ENCODE data around the gene PDZD2. TPM values are rescaled to one million over a fixed set of nuclear protein-coding genes. Genes with fewer than 3 reads are reported as not detected.

The PDZD2 gene
- polyA plus RNA-seq, 3 donors, result 2.5 to 38.9 (median 12.0) TPM

DNA sequence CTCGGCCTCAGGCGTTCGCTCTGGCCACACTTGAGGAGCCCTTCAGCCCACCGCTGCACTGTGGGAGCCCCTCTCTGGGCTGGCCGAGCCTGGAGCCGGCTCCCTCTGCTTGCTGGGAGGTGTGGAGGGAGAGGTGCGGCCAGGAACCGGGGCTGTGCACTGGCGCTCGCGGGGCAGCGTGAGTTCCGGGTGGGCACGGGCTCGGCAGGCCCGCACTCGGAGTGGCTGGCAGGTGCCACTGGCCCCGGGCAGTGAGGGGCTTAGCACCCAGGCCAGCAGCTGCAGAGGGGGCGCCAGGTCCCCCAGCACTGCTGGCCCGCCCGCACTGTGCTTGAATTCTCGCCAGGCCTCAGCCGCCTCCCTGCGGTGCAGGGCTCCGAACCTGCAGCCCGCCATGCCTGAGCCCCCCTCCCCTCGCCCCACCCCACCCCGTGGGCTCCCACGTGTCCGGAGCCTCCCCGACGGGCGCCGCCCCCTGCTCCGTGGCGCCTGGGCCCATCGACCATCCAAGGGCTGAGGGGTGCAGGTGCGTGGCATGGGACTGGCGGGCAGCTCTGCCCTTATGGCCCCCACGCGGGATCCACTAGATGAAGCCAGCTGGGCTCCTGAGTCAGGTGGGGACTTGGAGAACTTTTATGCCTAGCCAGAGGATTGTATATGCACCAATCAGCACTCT is 138.2 kb downstream of the PDZD2 start:
- no peak overlapping the region for H3K27ac ChIP-seq (ENCODE audit: low read depth, low read length)
- 91 to 93% (median 92%) methylated on average over 29 to 41 of the region's 41 CpGs for WGBS, 3 donors

GRCh38 chr5:31781772-31782171 is 142.8 kb downstream of the PDZD2 start:
- 67 to 79% (median 73%) methylated on average over 5 of the region's 5 CpGs for WGBS, 3 donors
- no peak overlapping the region for H3K27ac ChIP-seq (ENCODE audit: low read depth, low read length)

DNA sequence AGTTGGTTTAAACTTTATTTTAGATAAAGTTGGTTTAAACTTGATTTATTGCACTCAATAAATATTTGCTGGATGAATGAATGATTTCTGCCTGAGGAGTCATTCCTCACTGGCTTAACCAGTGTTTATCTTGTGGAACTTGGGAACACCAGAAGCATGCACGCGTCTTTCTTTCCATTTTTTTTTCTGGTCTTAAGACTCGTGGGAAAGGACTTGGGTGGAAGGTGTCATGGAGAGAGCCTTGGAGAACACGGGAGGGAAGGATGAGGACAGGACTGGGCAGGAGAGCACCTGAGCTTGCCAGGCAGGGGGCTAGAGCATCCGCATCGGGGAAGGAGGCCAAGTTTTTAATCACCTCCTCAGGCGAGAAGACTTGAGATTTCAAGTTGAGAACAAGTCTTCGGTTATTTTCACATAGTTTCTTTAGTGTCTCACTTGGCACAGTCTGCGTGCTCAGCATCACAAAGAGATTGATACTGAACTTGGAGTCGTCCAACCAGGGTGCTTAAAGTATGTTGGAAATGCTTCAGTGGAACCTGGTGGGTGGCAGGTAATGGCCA is 144.2 kb downstream of the PDZD2 start:
- H3K27ac ChIP-seq (ENCODE audit: low read depth, low read length), result no peak overlapping the region
- WGBS, 3 donors, result 74 to 88% (median 85%) methylated on average over 10 of the region's 10 CpGs

GRCh38 chr5:31783731-31784130 is 144.8 kb downstream of the PDZD2 start:
- no peak overlapping the region for H3K27ac ChIP-seq (ENCODE audit: low read depth, low read length)
- WGBS, 3 donors, result 72 to 88% (median 85%) methylated on average over 8 of the region's 8 CpGs

DNA sequence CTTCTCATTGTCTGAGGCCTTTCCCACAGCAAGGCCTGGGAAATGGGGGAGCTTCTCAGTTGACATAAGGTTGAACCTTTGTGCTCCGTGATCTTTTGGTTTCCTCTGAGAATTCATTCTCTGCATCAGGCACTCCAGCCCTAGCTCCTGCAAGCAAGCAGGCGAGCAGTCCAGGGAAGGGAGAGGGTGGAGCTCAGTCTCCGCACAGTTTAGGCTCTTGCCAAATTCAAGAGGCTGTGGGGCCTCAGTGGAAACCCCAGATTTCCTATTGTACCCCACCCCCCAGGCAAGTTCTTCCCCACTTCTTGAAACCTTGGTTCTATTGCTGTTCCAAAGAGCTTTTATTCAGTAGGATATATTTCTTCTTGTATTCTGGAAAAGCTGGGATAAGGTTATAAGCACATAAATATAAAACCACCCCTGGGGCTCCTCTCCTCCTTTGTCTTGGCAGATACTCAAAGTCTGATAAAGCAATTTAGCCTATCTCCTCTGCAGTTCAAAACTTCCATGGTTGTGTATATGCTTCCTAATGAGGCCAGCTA is 147.2 kb downstream of the PDZD2 start:
- H3K27ac ChIP-seq (ENCODE audit: low read depth, low read length), result no peak overlapping the region

DNA sequence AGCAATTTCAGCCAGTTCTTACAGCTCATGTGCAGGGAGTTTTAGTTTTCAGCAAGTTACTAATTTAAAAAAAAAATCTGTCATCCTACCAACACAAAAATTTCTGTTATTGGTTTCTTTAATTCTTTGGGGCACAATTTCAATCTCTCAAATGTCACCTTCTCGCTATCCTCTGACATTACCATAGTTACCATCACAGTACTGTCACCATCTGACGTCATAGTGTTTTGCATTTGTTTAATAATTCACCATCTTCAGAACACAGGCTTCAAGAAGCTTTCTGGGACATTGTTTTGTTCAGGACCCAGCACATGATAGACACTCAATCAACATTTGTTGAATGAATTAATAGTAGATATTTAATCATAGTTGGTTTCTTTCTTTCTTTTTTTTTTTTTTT is 155.1 kb downstream of the PDZD2 start:
- 55 to 88% (median 88%) methylated on average over 2 of the region's 2 CpGs for WGBS, 3 donors
- no peak overlapping the region for H3K27ac ChIP-seq (ENCODE audit: low read depth, low read length)

More for the DNA sequence above, 147.2 kb downstream of the PDZD2 start:
- 42 to 58% (median 49%) methylated on average over 3 of the region's 3 CpGs for WGBS, 3 donors

GRCh38 chr5:31798168-31798567 is 159.2 kb downstream of the PDZD2 start:
- H3K27ac ChIP-seq (ENCODE audit: low read depth, low read length), result no peak overlapping the region
- WGBS, 3 donors, result 65 to 94% (median 94%) methylated on average over 5 of the region's 5 CpGs

DNA sequence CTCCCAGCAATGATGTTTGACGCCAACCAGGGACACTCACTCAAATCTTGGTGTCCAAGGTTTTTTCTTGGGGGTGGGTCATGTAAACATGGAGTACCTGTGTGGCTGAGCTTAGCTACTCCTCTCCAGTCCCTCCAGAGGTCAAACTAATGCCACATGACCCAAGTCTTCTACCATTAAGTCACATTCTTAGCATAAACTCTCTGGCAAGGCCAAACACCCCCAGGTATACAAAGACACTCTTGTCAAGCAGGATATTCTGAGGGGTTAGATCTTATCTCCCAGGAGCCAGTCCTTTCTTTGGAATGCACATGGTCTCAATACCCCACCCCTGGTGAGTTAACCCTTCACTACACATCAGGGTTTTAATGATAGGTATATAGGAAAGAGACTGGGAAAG is 161.4 kb downstream of the PDZD2 start:
- 87 to 100% (median 93%) methylated on average over 1 of the region's 1 CpG for WGBS, 3 donors
- no peak overlapping the region for H3K27ac ChIP-seq (ENCODE audit: low read depth, low read length)

GRCh38 chr5:31805785-31806400 is 167.0 kb downstream of the PDZD2 start:
- H3K27ac ChIP-seq (ENCODE audit: low read depth, low read length), result no peak overlapping the region
- 61 to 79% (median 79%) methylated on average over 9 of the region's 9 CpGs for WGBS, 3 donors

DNA sequence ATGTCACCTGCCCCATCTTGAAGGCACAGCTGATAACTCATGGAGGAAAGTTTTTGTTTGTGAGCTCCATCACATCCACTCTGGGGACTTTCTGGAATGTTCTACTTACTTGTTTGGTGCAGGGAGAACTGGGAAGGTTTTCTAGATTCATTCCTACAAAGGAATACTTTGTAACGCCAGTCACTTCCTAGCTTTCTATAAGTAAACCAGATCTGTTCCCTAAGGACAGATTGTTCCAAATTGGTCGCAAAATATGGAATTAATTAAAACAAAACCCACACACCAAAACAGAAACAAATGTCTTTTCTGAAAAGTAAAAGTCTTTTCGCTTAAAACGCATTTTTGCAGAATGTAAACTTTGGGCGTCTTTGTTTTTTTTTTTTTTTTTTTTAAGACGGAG is 167.6 kb downstream of the PDZD2 start:
- H3K27ac ChIP-seq (ENCODE audit: low read depth, low read length), result no peak overlapping the region
- WGBS, 3 donors, result 75 to 82% (median 80%) methylated on average over 5 to 6 of the region's 6 CpGs

DNA sequence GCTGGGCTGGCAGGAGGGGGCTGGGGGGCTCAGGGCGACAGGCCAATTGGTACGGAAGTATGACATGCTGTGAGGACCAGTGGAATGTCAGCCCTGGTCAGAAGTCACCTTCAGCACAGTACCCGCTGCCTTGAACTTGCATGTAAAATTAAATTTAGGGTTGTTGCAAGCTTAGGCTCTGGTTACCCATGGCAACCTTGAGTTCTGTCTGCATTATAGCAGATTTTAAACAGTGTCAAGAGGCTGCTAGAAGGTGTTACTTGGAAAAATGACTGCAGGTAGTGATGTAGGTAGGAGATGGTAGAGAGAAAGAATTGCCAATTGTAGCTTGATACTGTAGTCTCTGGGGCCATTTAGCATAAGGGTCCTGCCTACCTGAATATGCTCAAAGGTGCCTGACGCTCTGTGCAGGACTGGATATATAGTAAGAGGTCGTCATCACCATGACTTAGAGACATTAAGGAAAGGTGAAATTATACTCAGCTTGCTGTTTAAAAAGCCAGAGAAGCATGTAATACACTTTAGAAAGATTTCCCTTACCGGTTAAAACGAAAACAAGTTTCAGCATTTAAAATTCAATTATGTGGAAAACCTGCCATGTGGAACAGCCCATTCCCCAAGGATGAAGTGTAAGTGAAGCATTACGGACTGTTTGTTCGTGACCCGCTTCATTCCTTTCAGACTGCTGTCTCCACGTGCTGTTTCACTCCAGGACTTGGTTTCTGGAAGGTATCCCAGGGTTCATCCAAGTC is 169.0 kb downstream of the PDZD2 start:
- WGBS, 3 donors, result 69 to 79% (median 77%) methylated on average over 11 of the region's 11 CpGs
- no peak overlapping the region for H3K27ac ChIP-seq (ENCODE audit: low read depth, low read length)

GRCh38 chr5:31809050-31809870 is 170.3 kb downstream of the PDZD2 start:
- 40 to 56% (median 53%) methylated on average over 15 of the region's 15 CpGs for WGBS, 3 donors
- no peak overlapping the region for H3K27ac ChIP-seq (ENCODE audit: low read depth, low read length)

DNA sequence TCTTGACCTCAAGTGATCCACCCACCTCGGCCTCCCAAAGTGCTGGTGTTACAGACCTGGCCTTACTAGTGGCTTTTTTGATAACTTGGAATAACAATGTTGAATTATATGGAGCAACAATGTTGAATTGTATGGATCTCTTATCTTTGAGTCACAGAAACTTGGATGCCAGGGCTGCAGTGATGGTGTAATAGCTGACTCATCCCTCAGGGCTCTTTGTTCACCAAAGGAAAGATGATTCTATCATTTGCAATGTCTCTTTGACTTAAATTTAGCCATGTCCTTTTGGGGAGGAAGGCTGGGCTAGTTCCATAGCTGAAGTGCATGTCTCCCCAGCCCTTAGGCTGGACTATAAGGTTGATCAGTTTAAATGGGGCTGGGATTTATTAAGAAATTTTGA is 172.3 kb downstream of the PDZD2 start:
- WGBS, 3 donors, result 48 to 72% (median 71%) methylated on average over 1 of the region's 1 CpG
- H3K27ac ChIP-seq (ENCODE audit: low read depth, low read length), result no peak overlapping the region

DNA sequence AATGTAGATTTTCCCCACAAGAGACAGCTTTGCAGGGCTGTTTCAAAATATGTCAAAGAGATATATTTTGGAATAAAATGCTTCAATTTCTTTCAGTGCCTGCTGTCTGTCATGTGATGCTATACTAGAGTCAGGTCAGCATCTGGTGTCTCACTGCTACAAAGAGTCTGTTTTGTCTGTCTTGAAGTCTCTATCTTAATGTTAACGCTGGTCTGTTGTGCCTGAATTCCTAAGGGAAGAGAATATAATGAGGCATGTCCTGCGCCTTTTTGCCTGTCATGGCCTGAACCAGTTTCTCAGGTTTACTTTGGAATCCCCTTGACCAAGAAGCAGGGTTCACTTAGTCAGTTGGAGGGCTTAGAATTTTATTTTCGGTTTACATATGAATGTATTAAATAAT is 176.4 kb downstream of the PDZD2 start:
- 73 to 84% (median 82%) methylated on average over 3 of the region's 3 CpGs for WGBS, 3 donors
- no peak overlapping the region for H3K27ac ChIP-seq (ENCODE audit: low read depth, low read length)

DNA sequence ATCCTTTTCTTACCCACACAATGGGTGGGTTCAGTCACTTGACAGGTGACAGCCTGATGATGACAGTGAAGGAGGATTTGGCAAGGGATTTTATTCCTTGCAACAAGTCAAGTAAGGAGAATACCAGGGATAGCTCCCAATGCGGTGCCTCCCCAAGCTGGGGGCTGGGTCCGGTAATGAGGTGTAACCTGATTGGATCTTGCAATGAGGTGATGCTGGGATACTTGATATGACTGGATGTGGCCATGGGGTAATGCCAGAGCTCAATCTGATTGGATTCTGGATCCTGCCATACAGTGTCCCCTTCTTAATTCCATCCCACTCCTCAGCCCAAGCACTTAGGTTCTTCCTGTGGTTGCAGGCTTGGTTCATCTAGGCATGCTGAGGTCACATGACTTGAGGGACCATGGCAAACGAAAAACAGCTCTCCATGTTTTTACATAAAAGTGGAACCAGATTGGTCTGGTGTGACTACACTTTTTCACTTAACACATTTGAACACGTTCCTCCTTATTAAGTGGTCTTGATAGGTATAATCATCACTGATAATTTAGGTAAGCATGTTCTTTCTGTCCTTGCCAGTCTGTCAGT is 181.1 kb downstream of the PDZD2 start:
- WGBS, 3 donors, result 64 to 71% (median 70%) methylated on average over 4 of the region's 4 CpGs
- no peak overlapping the region for H3K27ac ChIP-seq (ENCODE audit: low read depth, low read length)

DNA sequence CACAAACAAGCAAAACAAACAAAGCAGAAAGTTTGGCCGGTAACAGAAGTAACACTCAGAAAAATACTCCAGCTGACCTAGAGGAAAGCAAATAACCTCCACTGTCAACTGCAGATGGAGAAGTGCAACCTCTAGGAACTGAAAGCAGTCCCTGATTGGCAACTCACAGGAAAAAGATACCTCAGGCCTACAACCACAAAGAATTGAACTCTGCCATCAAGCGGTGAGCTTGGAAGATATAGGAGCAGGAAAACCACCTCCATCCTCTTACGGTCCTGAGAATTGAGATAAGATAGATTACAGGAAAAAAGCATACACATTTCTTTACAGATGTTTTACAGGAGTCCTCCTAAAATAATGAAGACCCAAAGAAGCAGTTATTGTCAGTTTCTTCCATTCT is 184.5 kb downstream of the PDZD2 start:
- no peak overlapping the region for H3K27ac ChIP-seq (ENCODE audit: low read depth, low read length)
- WGBS, 3 donors, result 28 to 54% (median 37%) methylated on average over 3 of the region's 3 CpGs

DNA sequence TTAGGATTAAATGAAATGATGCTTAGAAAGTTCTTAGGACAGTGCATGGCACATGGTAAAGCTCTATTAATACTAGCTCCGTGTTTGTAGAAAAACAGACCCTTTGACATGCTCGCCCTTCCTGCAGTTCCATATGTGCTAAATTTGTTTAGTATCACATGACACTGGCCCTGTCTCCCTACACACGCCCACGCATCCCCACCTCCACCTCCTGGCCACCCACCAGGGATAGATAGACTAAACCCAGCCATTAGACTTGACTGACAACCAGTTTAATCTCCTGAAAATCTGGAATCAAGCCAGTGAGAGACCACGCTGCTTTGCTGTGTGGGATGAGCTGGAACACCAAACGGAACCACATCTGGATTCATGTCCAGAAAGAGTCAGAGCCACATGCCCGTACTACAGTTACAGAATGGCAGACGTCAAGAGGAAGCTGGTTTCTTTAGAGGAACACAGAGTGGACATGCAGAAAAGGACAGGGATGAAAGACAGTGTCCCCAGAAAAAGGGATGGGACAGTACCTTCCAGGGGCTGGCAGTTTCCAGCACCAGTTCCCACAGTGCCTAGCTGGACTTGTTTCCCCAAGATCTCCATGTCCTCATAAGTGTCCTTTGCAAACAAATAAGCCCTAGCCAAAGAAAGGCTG is 186.1 kb downstream of the PDZD2 start:
- WGBS, 3 donors, result 42 to 58% (median 54%) methylated on average over 8 of the region's 8 CpGs
- H3K27ac ChIP-seq (ENCODE audit: low read depth, low read length), result no peak overlapping the region
